ENCODE data around the gene THAP2.

THAP2 gene

DNA sequence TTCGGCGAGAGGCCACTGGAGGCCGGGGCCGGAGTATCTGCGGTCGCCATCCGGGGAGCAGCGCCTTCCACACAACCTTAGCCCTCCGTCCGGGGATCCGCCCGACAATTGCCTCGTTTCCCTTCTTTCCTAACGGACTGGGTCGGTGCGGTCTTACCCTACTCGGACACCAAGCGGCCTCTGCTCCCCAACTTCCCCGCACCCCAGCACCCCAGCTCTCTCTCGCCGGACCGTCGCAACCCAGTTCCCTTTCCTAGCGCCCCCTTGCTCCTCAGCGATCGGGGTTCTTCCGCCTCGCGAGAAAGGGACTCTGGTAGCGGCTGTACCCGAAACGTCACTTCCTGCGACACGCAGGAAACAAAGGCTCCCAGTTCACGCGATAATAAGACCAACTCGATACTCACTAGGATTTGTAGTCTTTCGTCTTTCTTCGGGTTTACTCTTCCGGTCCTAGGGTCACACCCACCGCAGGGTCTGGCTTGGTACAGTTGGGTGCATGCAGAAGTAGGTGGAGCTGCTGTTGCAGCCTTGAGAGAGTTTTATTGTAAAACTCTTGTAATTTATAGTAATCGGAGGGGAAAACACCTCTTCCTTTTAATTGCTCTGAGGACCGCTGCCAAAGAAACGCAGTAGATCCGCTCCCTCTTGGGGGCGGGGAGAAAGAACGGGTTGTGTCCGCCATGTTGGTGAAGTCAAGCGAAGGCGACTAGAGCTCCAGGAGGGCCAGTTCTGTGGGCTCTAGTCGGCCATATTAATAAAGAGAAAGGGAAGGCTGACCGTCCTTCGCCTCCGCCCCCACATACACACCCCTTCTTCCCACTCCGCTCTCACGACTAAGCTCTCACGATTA, at the start of gene THAP2, which contains the start of gene ZFC3H1:
TSS of gene THAP2 (plus strand) at position 741 of the 850 bp plus-strand sequence. CDS start 209 bp downstream, outside the sequence.
TSS of gene ZFC3H1 (minus strand) at position 288 of the 850 bp plus-strand sequence. CDS start at position 50, 238 bp downstream.
- DNase-seq (ENCODE audit: insufficient read length, low spot score) (peak; percentile 54), FAIRE-seq (peak; percentile 99)

DNA sequence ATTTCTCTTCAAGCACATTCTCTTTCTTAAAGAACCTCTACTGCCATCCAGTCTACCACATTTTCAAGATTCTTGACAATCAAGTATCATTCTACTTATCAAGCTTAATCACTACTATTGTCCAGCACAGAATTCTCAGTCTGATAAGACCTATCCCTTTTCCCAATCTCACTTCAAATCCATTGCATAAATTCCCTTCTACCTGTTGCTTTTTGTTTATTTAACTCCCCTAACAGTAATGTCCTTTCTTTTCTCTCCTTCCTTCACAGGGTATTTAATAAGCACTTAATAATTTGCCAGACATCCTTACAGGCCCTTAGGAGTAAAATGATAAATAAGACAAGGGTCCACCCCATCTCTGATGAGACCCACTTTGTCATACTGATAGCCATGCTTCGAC, 42.2 kb upstream of the THAP2 start:
- no peak for DNase-seq (ENCODE audit: insufficient read length, low spot score)
- FAIRE-seq = no peak

DNA sequence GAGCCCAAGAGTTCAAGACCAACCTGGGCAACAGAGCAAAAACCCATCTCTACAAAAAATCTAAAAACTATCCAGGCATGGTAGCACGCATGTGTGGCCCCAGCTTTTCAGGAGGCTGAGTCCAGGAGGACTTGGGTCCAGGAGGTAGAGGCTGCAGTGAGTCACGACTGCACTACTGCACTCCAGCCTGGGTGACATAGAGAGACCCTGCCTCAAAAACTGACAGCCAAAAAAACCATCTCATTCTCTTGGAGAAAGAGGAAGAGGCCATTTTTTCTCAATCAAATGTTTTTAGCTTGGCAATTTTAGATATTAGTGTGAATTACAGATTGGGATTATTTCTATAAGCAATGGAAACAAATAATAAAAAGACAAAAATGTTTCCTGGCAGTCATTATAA, 38.6 kb upstream of the THAP2 start:
- FAIRE-seq = peak; percentile 49

DNA sequence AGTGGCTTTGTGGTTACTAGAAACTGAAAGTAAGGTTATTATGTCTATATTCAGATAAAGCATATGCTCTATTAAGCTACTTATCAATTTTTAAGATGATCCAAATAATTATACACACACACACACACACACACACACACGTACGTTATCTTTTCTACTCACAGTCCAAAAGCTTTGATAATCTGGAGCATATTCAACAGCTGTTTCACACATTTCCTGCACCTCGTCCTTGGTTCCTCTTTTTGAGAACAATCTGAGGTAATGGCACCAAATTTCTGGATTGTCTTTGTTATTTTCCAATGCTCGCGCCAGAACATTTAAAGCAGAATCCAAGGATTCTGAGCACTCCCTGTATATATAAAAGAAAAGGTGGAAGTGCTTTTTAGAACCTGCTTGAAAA, 38.0 kb upstream of the THAP2 start:
- FAIRE-seq (peak; percentile 83), DNase-seq (ENCODE audit: insufficient read length, low spot score) (no peak)

More for the DNA sequence above, 38.6 kb upstream of the THAP2 start:
- no peak for DNase-seq (ENCODE audit: insufficient read length, low spot score)

DNA sequence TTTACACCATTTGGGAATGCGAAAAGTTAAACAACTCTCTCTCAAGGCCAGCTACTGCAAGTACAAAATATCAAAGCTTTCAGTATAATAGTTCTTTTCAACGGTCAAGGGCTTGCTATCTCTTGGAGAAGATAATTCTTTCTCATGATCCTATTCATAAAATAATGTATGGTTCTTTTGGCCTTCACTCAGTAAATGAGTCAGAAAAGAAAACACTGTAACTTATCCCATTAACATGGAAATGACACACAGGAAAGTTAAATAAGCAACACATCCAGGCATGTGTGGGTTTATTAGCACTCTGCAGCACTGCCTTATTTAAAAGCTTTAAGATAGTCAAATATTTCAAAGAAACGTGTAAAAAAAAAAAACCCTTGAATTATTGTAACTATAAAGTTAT, 37.3 kb upstream of the THAP2 start:
- DNase-seq (ENCODE audit: insufficient read length, low spot score) (no peak), FAIRE-seq (no peak)

DNA sequence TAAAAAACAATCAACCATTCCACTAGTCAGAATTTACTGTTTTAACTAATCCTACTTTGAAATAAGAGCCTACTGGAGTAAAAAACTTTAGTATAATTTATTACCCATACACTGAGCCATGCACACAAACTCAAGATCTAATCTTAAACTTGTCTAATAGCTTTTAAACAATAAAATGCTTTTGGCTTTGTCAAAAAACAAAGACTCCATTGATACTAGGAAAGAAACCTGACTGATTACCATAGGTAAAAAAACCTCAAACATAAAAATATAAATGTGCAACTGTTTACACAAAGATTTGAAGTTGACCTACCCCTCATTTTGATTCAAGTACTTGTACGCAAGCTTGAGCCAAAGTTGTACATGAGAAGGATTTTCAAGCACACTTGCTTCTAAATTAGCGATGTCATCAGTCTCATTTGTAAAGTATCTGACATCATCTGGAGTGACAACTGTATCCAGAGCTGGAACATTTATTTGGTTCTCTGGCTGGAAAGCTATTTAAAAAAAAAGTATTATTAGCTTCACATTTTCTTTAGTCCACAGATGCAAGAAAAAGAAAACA, 36.6 kb upstream of the THAP2 start:
- DNase-seq (ENCODE audit: insufficient read length, low spot score) = no peak
- FAIRE-seq = peak; percentile 65

DNA sequence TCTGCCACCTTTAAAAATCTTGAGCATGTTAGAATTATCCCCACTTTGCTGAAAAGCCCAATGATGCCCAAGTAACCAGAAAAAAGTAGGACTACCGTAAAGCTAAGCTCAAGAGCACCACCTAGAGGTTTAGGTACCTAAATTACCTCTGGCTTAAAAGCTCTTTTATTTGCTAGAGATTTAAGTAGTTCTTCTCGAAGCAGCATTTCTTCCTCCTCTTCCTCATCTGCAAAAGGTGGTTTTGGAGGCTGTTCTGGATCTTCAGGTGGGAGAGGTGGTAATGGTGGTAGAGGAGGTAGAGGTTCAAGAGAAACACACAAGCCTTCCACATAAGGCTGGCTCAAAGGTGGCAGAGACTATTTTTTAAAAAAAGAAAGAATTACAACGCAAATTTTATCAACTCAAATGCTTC, 27.4 kb upstream of the THAP2 start:
- DNase-seq (ENCODE audit: insufficient read length, low spot score) (peak; percentile 8), FAIRE-seq (peak; percentile 95)

DNA sequence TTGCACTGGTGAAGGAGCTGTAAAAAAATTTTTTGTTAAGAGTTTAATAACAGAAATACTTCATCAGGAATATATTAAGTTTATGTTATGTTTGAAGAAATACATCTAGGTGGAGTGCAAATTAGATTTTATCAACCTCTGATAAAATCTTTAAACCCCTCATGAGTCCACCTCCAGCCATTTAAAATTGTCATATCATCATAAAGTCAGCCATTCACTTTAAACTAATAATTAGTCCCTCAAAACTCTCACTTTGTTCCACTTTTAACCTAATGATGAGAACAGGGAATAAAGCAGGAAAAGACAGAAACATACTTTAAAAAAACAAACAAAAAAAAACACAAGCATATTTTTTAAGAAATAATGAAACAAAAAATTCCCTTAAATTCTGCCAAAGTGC, 25.6 kb upstream of the THAP2 start:
- FAIRE-seq (no peak), DNase-seq (ENCODE audit: insufficient read length, low spot score) (no peak)

DNA sequence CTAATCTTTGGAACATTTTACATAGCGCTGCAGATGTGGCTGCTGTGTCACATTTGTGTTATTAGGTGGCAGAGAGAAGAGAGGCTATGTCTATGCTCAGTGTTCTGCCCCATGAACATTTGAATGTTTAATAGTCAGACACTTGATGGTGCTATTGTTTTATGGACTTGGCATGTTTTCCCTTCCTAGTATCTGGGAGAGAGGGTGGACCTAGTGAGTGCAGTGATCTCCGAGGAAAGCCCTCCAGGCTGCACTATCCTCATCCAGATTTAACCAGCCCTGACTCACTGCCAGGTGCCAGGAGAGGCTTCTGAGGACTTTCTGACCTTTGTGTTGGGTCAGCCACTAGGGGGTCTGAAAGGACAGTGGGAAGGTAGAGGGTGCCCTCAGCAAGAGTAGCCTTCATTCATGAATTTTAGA, 24.8 kb upstream of the THAP2 start:
- FAIRE-seq (no peak), DNase-seq (ENCODE audit: insufficient read length, low spot score) (no peak)

DNA sequence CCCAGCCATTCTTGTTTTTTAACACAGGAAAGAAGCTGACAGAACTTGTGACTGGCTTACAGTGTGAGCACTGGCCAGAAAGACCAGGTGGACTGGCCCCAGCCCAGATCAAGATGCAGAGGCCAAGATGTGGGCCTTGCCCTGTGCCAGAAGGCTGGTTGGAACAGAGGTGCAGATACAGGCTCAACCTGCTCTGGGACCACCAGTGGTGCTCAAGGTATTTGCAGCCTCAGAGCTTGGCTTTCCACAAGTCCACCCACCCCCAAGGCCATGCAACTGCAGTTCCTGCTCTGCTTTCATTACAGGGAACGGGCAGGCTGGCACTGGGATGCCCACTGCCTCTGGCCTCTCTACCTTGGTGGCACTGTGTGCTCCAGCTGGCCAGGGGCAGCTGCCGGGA, 23.8 kb upstream of the THAP2 start:
- no peak for DNase-seq (ENCODE audit: insufficient read length, low spot score)
- FAIRE-seq = no peak

DNA sequence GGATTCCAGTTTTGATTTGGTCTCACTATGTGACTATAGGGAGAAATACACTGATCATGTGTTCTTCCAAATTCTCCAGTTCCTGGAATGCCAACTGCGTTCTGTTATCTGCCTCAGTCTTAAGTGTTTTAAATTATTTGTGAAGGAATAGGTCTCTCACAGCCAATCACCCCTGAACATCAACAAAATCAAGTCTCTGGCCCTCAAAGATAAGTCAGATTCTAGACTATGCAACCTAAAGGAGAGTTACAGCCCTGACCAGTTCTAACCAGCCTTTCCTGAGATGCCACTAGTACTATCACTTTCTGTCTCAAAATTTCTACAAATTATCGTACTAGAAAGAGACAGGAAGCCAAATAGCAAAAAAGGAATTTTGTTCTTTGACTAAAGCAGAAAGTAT, 22.7 kb upstream of the THAP2 start:
- FAIRE-seq = no peak
- DNase-seq (ENCODE audit: insufficient read length, low spot score) = no peak

DNA sequence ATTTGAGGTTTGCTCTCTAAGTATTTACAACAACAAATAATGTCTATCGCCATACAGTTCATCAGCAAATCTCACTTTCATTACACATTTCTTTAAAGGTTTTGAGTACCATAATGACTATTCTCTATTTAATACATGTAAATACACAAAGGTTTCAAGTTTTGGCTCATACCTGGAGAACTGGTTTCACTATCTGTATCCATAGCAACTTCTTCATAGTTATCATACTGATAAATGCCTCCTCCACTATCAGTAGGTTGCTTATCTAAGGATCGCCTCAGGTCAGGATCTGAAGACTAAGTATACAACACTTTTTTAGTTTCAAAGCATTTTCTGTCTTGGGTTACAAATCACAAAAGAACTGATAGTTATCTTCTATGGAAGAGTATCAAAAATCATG, 21.8 kb upstream of the THAP2 start:
- FAIRE-seq (no peak), DNase-seq (ENCODE audit: insufficient read length, low spot score) (no peak)

DNA sequence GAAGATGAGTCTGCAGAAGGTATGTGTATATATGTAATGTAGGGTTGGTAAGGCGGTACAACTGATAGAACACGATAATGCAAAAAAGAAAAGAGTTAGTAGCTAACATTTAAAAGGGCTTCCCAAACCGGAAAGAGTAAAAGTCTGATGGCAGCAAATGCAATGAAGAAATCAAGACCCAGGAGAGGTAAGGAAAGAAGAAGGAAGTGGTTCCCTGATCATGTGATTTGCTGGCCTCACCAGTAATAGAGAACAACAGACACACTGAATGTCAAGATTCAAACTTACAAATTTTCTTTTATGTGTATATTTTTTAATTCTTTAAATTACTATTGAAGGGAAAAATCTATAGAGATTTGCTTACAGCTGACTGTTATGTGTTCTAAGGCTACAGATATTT, 18.8 kb upstream of the THAP2 start:
- FAIRE-seq (no peak), DNase-seq (ENCODE audit: insufficient read length, low spot score) (no peak)

DNA sequence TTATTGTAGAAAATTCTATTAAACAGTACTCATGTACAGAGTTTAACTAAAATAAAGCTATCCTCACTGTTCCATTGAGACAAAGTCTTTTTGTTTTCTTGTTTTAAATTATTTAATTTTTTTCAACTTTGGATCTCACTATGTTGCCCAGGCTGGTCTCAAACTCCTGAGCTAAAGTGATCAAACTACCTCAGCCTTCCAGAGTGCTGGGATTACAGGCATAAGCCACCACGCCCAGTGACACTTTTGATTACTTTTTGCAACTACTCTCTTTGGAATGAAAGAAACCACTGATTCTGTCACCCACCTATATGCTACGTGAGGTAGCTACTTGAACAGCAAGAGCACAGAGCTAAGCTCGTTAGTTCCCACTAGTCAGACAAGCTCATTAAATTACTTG, 17.6 kb upstream of the THAP2 start:
- FAIRE-seq = no peak
- no peak for DNase-seq (ENCODE audit: insufficient read length, low spot score)

DNA sequence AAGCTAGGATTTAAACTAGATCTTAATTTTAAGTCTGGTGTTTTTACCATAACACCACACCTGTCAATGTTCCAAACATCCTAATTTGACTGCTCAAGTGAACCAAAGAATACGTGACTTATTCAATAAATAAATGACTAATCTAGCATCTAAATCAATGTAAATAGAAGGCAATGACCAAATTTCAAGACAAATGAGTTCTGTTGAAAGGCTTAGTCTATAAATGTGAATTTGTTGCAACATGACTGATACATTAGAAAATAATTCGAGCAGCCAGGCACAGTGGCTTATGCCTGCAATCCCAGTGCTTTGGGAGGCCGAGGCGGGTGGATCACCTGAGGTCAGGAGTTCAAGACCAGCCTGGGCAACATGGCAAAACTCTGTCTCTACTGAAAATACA, 15.6 kb upstream of the THAP2 start:
- DNase-seq (ENCODE audit: insufficient read length, low spot score) (no peak), FAIRE-seq (no peak)

DNA sequence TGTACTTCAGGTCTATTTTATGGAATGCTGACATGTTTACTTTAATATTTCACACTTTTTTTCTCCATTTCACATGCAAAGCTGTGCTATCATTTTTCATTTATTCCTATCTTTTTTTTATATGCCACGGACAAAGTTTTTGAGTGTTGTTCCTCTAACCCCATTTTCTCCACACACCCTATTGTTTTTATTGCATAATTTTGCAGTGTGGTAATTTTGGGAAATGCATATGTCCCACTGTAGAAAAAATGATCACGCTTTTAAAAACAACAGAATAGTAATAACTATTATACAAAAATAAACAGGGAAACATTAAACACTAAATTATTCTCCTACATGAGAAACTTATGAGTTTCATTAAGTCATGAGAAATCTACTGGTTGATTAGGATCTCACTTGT, 14.7 kb upstream of the THAP2 start:
- DNase-seq (ENCODE audit: insufficient read length, low spot score) (no peak), FAIRE-seq (no peak)

DNA sequence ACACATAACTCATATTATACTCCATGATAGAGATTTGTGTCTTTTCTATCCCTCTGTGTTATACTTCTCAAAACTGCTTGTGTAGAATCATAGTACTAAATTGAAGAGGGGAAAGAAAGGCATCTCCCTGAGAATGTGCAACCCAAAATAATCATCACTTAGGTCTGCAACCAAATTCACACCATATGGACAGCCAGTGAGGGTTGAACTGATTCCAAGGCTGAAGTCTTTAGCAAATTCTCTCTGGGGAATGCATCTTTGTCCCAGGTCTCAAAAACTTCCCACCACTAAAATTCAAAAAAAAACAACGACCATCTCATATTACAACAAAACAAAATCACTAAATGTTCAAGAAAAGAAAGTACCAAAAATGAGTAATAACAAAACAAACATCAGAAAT, 11.4 kb upstream of the THAP2 start:
- no peak for DNase-seq (ENCODE audit: insufficient read length, low spot score)
- FAIRE-seq = no peak

DNA sequence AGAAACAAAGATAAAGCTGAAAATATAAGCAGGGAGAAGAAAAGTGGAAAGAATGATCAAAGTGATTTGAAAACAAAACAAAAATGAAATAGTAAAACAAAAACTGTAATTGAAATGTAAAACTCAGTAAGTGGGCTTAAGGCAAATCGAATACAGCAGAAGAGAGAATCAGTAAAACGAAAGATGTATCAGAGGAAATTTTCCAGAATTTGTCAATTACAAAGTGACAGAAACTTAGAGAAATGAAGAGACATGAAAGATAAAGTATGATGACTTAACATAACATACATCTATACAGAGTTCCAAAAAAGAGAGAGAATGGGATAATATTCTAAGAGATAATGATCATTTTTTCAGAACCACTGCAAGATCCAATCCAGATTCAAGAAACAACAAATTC, 11.0 kb upstream of the THAP2 start:
- no peak for FAIRE-seq

DNA sequence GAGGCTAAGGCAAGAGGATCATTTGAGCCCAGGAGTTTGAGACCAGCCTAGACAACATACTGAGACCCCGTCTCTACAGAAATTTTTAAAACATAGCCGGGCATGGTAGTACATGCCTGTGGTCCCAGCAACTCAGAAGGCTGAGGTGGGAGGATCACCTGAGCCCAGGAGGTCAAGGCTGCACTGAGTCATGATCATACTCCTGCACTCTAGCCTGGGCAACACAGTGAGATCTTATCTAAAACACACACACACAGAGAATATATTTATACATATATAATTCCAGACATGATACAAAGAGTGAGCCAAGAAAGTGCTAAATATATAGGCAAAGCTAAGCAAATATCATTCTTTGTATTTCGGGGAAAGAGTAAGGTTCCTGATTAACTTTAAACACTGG, 9.9 kb upstream of the THAP2 start:
- no peak for FAIRE-seq
- no peak for DNase-seq (ENCODE audit: insufficient read length, low spot score)

More for the DNA sequence above, 11.0 kb upstream of the THAP2 start:
- no peak for DNase-seq (ENCODE audit: insufficient read length, low spot score)

DNA sequence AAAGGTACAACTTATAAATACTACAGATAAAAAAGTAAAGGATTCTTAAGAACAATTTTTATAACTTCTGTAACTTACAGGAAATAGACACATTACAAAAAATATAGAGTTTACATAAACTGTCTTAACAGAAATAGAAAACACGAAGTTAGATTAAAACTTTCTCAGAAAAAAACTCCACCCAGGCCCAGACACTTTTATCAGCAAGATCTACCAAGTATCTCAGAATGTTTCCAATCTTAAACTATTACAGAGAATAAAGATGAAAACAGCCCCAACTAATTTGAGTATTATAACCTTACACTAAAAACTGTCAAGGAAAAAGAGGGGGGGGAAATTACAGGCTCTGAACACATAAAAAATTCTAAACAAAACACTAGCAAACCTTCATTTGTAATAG, 8.6 kb upstream of the THAP2 start:
- no peak for DNase-seq (ENCODE audit: insufficient read length, low spot score)
- no peak for FAIRE-seq

DNA sequence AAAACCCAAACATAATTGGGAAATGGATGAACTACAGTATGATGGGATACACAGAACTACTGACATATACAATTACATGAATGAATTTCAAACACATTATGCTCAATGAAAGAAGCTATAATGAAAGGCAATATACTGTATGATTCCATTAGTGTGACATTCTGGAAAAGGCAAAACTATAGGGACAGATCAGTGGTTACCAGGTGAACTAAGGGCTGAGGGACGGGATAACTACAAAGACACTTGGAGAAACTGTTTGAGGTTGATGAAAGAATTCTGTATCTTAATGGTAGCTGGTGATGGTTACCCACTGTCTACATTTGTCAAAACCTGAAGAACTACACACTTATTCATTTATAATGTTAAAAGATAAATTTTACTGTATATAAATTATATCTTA, 8.2 kb upstream of the THAP2 start:
- peak; percentile 18 for FAIRE-seq
- DNase-seq (ENCODE audit: insufficient read length, low spot score) = no peak

DNA sequence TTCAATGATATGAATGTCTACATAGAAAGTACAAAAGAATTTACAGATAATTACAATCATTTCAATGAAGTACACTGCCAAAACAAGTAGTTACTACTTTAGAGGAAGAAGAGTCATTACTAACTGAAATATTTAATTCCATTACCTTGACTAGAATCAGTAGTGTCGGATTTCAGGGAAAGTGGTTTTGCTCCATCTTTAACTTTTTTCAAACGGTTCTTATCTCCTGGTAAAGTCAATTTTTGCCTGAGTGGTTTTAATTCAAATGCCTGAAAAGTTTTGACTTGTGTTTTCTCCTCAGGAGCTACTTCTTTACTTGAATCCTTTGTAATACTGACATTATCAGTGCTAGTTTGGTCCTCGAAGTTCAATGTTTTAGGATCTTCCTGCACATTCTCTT, 7.4 kb upstream of the THAP2 start:
- FAIRE-seq (peak; percentile 64), DNase-seq (ENCODE audit: insufficient read length, low spot score) (no peak)
